Peyer's patch (tissue), 4 donors: ENCODE data around the gene SPINT1. TPM values are rescaled to one million over a fixed set of nuclear protein-coding genes. Genes with fewer than 3 reads are reported as not detected.
A peak's percentile ranks its signal among the peaks of the same experiment; 100 is the strongest.

Source experiments
- DNase-seq, 3 donors: peaks; one replicate each; pipeline ENCODE4 v3.0.0-alpha.2; 2017 to 2019
- H3K27ac ChIP-seq, 4 donors: fragments of 200-600 bp; sonication (generic); one replicate each; pipeline ENCODE4 v1.5.1; 2016 to 2019
- H3K27me3 ChIP-seq, 2 donors: fragments of 200-600 bp; sonication (generic); one replicate each; pipeline ENCODE4 v1.5.1; 2019
- H3K36me3 ChIP-seq, 3 donors: fragments of 200-600 bp; sonication (generic); one replicate each; pipeline ENCODE4 v1.5.1; 2016 to 2019
- H3K4me1 ChIP-seq, 4 donors: fragments of 200-600 bp; sonication (generic); one replicate each; pipeline ENCODE4 v1.5.1; 2016 to 2019
- H3K4me3 ChIP-seq, 4 donors: fragments of 200-600 bp; sonication (generic); 1 replicate in 3 of 4; 2 replicates in 1 of 4; pipeline ENCODE4 v1.5.1; 2016 to 2019; ENCODE audit warnings: mild to moderate bottlenecking in 1 of 4
- H3K9me3 ChIP-seq, 4 donors: fragments of 200-600 bp; sonication (generic); one replicate each; pipeline ENCODE4 v1.5.1; 2016 to 2019; ENCODE audit warnings: mild to moderate bottlenecking in 1 of 4
- POLR2A ChIP-seq, 2 donors: fragments of 450-650 bp; IDR thresholded peaks; one replicate each; pipeline ENCODE4 v1.5.1; 2017; ENCODE audit warnings: antibody characterized with exemption in 2 of 2, mild to moderate bottlenecking in 2 of 2, moderate library complexity in 2 of 2
- total RNA-seq, 4 donors: library from RNA; depleted of rRNA; stranded (reverse); fragments of >200 nt; gene quantifications; one replicate each; pipeline ENCODE4 v1.1.0, GENCODE V29; 2016
- TF ChIP-seq, protein P1 (sequence below), 6 experiments: fragments of 450-650 bp in 4 of 6; fragments of 200-600 bp in 2 of 6; sonication (generic) in 1 of 6; IDR thresholded peaks; one replicate each; pipeline ENCODE4 v1.5.1; 2017 to 2019; ENCODE audit warnings: antibody characterized with exemption in 6 of 6, mild to moderate bottlenecking in 3 of 6, moderate library complexity in 1 of 6

Gene SPINT1
- total RNA-seq, 4 donors from 2014 or later = 103 to 991 (median 784) TPM

DNA sequence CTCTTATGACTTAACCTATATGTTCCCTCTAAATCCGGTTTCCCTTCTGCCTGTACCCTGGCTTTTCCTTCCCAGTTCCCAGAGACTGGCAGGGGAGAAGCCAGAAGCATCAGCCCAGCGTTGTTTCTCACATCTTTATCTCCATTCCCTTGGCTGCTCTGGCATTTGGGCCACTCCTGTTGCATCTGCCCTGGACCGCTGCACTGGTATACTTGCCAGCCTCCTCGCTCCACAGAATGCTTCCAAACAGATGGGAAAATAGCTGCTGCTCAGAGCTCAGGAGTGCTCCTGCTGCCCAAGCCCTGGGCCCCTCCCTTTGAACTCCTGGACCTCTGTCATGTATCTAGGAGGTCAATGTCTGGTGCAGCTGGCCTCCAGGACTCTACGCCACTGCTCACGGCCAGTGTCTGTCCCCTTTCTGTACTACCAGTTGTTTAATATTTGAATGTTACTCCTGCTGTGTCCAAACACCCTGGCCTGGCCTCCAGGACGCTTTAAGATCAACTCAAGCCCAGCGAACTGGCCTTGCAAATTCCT lies 6.8 kb downstream of the SPINT1 start:
- DNase-seq = peak in 1 of 3 donors; percentile 74
- no peak for TF ChIP-seq POLR2A (IDR thresholded peaks at IDR 0.05)
- TF ChIP-seq, protein P1, sequence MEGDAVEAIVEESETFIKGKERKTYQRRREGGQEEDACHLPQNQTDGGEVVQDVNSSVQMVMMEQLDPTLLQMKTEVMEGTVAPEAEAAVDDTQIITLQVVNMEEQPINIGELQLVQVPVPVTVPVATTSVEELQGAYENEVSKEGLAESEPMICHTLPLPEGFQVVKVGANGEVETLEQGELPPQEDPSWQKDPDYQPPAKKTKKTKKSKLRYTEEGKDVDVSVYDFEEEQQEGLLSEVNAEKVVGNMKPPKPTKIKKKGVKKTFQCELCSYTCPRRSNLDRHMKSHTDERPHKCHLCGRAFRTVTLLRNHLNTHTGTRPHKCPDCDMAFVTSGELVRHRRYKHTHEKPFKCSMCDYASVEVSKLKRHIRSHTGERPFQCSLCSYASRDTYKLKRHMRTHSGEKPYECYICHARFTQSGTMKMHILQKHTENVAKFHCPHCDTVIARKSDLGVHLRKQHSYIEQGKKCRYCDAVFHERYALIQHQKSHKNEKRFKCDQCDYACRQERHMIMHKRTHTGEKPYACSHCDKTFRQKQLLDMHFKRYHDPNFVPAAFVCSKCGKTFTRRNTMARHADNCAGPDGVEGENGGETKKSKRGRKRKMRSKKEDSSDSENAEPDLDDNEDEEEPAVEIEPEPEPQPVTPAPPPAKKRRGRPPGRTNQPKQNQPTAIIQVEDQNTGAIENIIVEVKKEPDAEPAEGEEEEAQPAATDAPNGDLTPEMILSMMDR (IDR thresholded peaks at IDR 0.05) = no peak
- Histone ChIP-seq H3K36me3 (peaks cover 0 to 48% (median 0%) of the 10 kb centered on the region in 3 donors), H3K9me3 (no peaks in the 10 kb centered on the region), H3K4me1 (peaks cover 9 to 51% (median 12%) of the 10 kb centered on the region in 4 donors), H3K4me3 (peak overlapping the region in 1 of 4 donors; percentile 21), H3K27ac (peak overlapping the region in 3 of 4 donors; percentile 46 to 63 (median 52)), H3K27me3 (no peaks in the 10 kb centered on the region)

DNA sequence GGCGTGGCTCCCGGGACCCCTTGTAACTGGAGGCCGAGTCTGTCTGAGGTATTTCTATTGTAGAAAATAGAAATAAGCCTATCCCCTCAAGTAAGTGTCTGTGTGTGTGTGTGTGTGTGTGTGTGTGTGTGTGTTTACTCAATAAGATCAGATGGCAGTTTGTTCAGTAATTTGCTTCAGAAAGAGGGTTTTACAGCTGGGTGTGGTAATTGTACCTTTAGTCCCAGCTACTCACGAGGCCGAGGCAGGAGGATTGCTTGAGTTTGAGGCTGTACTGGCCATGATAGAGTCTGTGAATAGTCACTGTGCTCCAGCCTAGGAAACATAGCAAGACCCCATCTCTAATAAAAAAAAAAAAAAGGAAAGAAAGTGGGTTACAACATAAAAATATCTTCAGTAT lies 8.7 kb downstream of the SPINT1 start:
- Histone ChIP-seq H3K9me3 (no peaks in the 10 kb centered on the region), H3K4me1 (peaks cover 3 to 49% (median 7%) of the 10 kb centered on the region in 4 donors), H3K4me3 (peak overlapping the region in 1 of 4 donors; percentile 13), H3K36me3 (peaks cover 0 to 55% (median 0%) of the 10 kb centered on the region in 3 donors), H3K27me3 (no peaks in the 10 kb centered on the region), H3K27ac (peak overlapping the region in 3 of 4 donors; percentile 12 to 83 (median 52))
- DNase-seq = peak in 1 of 3 donors; percentile 75
- peak in 1 of 2 donors; percentile 10 for TF ChIP-seq POLR2A (IDR thresholded peaks at IDR 0.05)
- TF ChIP-seq, protein P1 (IDR thresholded peaks at IDR 0.05) = no peak

DNA sequence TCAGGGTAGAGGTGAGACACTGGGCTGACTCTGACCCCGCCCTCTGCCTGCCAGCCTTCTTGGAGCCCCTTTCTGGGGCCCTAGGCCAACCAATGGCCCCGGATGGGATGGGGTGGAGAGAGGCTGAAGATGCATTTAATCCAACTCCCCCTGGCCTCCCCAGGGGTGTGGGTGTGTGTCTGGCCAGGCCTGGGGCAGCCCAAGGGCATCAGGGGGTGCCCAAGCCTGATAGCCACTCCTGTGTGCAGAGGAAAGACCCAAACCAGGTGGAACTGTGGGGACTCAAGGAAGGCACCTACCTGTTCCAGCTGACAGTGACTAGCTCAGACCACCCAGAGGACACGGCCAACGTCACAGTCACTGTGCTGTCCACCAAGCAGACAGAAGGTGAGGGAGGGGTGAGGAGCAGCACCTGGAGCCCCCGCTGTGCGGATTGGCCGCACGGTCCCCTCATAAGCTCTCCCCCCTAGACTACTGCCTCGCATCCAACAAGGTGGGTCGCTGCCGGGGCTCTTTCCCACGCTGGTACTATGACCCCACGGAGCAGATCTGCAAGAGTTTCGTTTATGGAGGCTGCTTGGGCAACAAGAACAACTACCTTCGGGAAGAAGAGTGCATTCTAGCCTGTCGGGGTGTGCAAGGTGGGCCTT lies 9.5 kb downstream of the SPINT1 start:
- no peak overlapping the region for H3K4me3 ChIP-seq
- peak overlapping the region in 2 of 4 donors; percentile 52 to 62 for H3K27ac ChIP-seq
- H3K36me3 ChIP-seq = peaks cover 0 to 62% (median 0%) of the 10 kb centered on the region in 3 donors
- TF ChIP-seq POLR2A (IDR thresholded peaks at IDR 0.05) = no peak
- TF ChIP-seq, protein P1 (IDR thresholded peaks at IDR 0.05) = no peak
- no peaks in the 10 kb centered on the region for H3K27me3 ChIP-seq
- H3K9me3 ChIP-seq = no peaks in the 10 kb centered on the region
- no peak for DNase-seq
- peaks cover 0 to 52% (median 7%) of the 10 kb centered on the region in 4 donors for H3K4me1 ChIP-seq

DNA sequence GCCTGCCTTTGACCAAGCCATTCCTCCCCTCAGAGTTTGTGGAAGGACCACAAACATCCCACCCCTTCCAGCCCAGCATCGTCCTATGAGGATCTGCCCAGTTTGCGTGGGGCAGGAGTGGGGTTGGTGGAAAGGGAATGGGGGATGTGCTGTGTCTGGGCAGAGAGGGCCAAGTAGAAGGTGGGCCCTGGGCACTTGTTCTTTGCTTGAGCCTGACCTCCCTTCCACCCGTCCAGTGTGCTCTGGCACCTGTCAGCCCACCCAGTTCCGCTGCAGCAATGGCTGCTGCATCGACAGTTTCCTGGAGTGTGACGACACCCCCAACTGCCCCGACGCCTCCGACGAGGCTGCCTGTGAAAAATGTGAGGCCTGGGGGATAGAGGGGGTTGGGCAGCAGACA lies 10.3 kb downstream of the SPINT1 start:
- H3K36me3 ChIP-seq = peaks cover 0 to 65% (median 0%) of the 10 kb centered on the region in 3 donors
- H3K27ac ChIP-seq = no peak overlapping the region
- no peak for DNase-seq
- H3K27me3 ChIP-seq = no peaks in the 10 kb centered on the region
- no peak overlapping the region for H3K4me3 ChIP-seq
- H3K4me1 ChIP-seq = peaks cover 0 to 52% (median 7%) of the 10 kb centered on the region in 4 donors
- no peaks in the 10 kb centered on the region for H3K9me3 ChIP-seq
- TF ChIP-seq, protein P1 (IDR thresholded peaks at IDR 0.05) = no peak
- no peak for TF ChIP-seq POLR2A (IDR thresholded peaks at IDR 0.05)

DNA sequence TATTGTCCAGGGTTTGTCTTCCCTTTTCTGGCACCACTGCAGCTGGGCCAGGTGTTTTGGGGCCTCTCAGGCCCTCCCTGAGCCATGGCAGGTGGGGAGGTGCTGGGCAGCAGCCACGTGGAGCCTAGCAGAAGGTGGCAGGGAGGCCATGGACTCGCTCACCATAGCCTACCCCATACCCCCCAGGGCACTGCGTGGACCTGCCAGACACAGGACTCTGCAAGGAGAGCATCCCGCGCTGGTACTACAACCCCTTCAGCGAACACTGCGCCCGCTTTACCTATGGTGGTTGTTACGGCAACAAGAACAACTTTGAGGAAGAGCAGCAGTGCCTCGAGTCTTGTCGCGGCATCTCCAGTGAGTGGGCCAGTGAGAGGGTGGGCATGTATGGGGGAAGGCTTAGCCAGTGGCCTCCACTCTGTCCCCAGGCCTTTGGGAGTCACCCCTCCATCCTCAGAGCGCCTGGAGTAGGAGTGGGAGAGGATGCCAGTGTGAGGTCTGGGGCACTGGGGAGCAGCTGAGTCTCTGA lies 11.9 kb downstream of the SPINT1 start:
- no peak for TF ChIP-seq POLR2A (IDR thresholded peaks at IDR 0.05)
- TF ChIP-seq, protein P1 (IDR thresholded peaks at IDR 0.05) = no peak
- no peak for DNase-seq
- Histone ChIP-seq H3K9me3 (no peaks in the 10 kb centered on the region), H3K4me1 (peaks cover 0 to 43% (median 7%) of the 10 kb centered on the region in 4 donors), H3K27ac (peak overlapping the region in 1 of 4 donors; percentile 78), H3K27me3 (no peaks in the 10 kb centered on the region), H3K36me3 (peaks cover 0 to 55% (median 0%) of the 10 kb centered on the region in 3 donors), H3K4me3 (no peak overlapping the region)
